ENCODE measurements around the gene CCT7.

Gene CCT7

GRCh38 chr2:73254343-73255006, 20.4 kb downstream of the CCT7 start:
- H3K27ac ChIP-seq (ENCODE audit: extremely low read depth, low read depth, low read length): no peak overlapping the region; the same call in 1 of the 2 replicates
- H3K36me3 ChIP-seq (ENCODE audit: control insufficient read depth in 2 of 2, insufficient read depth in 1 of 2, low read length in 2 of 2): peaks cover 27 to 73% of the 10 kb centered on the region in 2 experiments
- ChIA-PET POLR2A (interaction anchor here (1.1 to 2.0 kb wide), 4 partner anchors 10 to 21 kb away, joined by 3 to 7 read pairs (median 5); partner anchors contain the start of genes CCT7 and PRADC1), CTCF (interaction anchor here (0.7 to 1.6 kb wide), 3 partner anchors 10 to 169 kb away, joined by 3 to 5 read pairs (median 4); no protein-coding TSS in a partner anchor)
- no peaks in the 10 kb centered on the region for H3K4me1 ChIP-seq (ENCODE audit: control insufficient read depth, insufficient read depth, low read length)
- no peak overlapping the region for H3K4me3 ChIP-seq (ENCODE audit: low read depth, low read length)
- TF ChIP-seq ZFP37 (tag by site-specific recombination; IDR thresholded peaks at IDR 0.05): no peak
- TF ChIP-seq PBX3 (CRISPR knock-in tag; IDR thresholded peaks at IDR 0.05): 0 out of 2 replicates have a peak, but pooled peaks have one; percentile 23
- H3K9me3 ChIP-seq (ENCODE audit: control insufficient read depth, insufficient read depth, low read depth, low read length): no peaks in the 10 kb centered on the region

- no peak overlapping the region for H3K27ac ChIP-seq (ENCODE audit: extremely low read depth, low read depth, low read length)
- POLR2A ChIA-PET: interaction anchor here (2.0 kb wide), 1 partner anchor 10 kb away, joined by 6 read pairs; no protein-coding TSS in a partner anchor
Measured at GRCh38 chr2:73255007-73255644, 21.0 kb downstream of the CCT7 start.

GRCh38 chr2:73255907-73256617, 22.0 kb downstream of the CCT7 start:
- CTCF ChIA-PET: interaction anchor here (1.6 to 2.6 kb wide), 2 partner anchors 12 to 34 kb away, joined by 4 to 8 read pairs; no protein-coding TSS in a partner anchor
- Histone ChIP-seq H3K27ac (ENCODE audit: extremely low read depth, low read depth, low read length) (no peak overlapping the region), H3K4me1 (ENCODE audit: control insufficient read depth, insufficient read depth, low read length) (no peaks in the 10 kb centered on the region), H3K4me3 (ENCODE audit: low read depth, low read length) (no peak overlapping the region), H3K36me3 (ENCODE audit: control insufficient read depth in 2 of 2, insufficient read depth in 1 of 2, low read length in 2 of 2) (peaks cover 11 to 66% of the 10 kb centered on the region in 2 experiments), H3K9me3 (ENCODE audit: control insufficient read depth, insufficient read depth, low read depth, low read length) (no peaks in the 10 kb centered on the region)
- TF ChIP-seq GLIS1 (tag by site-specific recombination; IDR thresholded peaks at IDR 0.05) (peak; percentile 88), ZBTB10 (tag by site-specific recombination; IDR thresholded peaks at IDR 0.05) (no peak), ZIC2 (tag by site-specific recombination; IDR thresholded peaks at IDR 0.05) (0 out of 2 replicates have a peak, but pooled peaks have one; percentile 7)
- POLR2A ChIA-PET: interaction anchor here (0.9 to 2.7 kb wide), 3 partner anchors 12 to 34 kb away, joined by 3 to 18 read pairs (median 5); partner anchors contain the start of genes CCT7 and PRADC1

More at GRCh38 chr2:73255007-73255644, 21.0 kb downstream of the CCT7 start:
- TF ChIP-seq HIC1 (tag by site-specific recombination; IDR thresholded peaks at IDR 0.05) (peak; percentile 48; the same call in 1 of the 2 replicates), ZNF10 (tag by site-specific recombination; IDR thresholded peaks at IDR 0.05) (peak; percentile 36; the same call in 1 of the 2 replicates), ZNF677 (tag by site-specific recombination; IDR thresholded peaks at IDR 0.05) (no peak)
- Histone ChIP-seq H3K36me3 (ENCODE audit: control insufficient read depth in 2 of 2, insufficient read depth in 1 of 2, low read length in 2 of 2) (peaks cover 20 to 73% of the 10 kb centered on the region in 2 experiments), H3K9me3 (ENCODE audit: control insufficient read depth, insufficient read depth, low read depth, low read length) (no peaks in the 10 kb centered on the region), H3K4me3 (ENCODE audit: low read depth, low read length) (no peak overlapping the region), H3K4me1 (ENCODE audit: control insufficient read depth, insufficient read depth, low read length) (no peaks in the 10 kb centered on the region)
- CTCF ChIA-PET: interaction anchor here (0.9 to 1.6 kb wide), 2 partner anchors 10 to 35 kb away, joined by 3 to 4 read pairs; no protein-coding TSS in a partner anchor

All from HEK293 (cell line).